ENCODE results near the gene DYRK1B. TPM values are rescaled to one million over a fixed set of nuclear protein-coding genes. Genes with fewer than 3 reads are reported as not detected.
"Not testable (repeated sequence)": the region's sequence is repeated elsewhere in the genome, so short reads cannot be mapped to it uniquely, and the experiment has no call there.

DYRK1B gene
- total RNA-seq, 6 experiments from 2014 or later, result 2.5 to 6.3 (median 4.4) TPM

DNA sequence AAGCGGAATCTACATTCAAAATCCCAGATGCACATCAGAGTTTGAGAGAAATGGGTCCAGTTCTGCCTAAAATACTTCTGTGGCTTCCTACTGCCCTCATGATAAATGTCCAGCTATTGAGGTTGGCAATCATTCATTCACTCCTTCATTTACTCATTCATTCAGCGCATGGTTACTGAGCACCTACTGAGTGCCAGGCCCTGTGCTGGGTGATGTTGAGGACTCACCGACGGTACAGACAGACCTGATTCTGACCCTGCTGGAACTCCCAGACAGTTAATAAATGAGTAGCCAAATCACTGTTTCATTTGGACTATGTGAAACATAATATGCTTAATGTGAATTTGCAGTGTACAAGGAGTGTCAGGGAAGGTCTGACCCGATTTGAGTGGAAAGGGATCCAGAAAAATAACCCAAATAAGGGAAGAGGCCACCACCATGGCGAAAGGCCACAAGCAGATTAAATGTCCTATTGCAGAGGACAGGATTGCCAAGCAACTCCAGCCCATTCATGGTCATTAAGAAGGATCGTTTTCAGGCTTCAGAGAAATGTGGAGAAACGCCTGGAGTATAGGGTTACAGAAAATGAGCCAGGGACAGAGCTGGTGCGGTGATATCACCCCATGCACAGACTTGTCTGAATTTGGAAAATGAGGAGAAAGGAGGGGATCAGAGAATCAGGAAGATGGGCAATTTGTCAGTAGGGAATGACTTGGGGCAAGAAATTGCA is 20.5 kb downstream of the DYRK1B start:
- Histone ChIP-seq H3K36me3 (peaks cover 0 to 3% (median 0%) of the 10 kb centered on the region in 4 donors), H3K9me3 (no peaks in the 10 kb centered on the region), H3K27ac (no peak overlapping the region), H3K27me3 (no peaks in the 10 kb centered on the region), H3K4me3 (no peak overlapping the region), H3K4me1 (no peaks in the 10 kb centered on the region)
- TF ChIP-seq POLR2A (IDR thresholded peaks at IDR 0.05), result no peak
- TF ChIP-seq, protein P1, sequence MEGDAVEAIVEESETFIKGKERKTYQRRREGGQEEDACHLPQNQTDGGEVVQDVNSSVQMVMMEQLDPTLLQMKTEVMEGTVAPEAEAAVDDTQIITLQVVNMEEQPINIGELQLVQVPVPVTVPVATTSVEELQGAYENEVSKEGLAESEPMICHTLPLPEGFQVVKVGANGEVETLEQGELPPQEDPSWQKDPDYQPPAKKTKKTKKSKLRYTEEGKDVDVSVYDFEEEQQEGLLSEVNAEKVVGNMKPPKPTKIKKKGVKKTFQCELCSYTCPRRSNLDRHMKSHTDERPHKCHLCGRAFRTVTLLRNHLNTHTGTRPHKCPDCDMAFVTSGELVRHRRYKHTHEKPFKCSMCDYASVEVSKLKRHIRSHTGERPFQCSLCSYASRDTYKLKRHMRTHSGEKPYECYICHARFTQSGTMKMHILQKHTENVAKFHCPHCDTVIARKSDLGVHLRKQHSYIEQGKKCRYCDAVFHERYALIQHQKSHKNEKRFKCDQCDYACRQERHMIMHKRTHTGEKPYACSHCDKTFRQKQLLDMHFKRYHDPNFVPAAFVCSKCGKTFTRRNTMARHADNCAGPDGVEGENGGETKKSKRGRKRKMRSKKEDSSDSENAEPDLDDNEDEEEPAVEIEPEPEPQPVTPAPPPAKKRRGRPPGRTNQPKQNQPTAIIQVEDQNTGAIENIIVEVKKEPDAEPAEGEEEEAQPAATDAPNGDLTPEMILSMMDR (IDR thresholded peaks at IDR 0.05), result no peak
- no peak for ATAC-seq
- 80% methylated on average over 8 of the region's 9 CpGs for WGBS (ENCODE audit: insufficient coverage, low coverage, low lambda C conversion rate, missing lambda C conversion rate)
- DNase-seq, result no peak
- intact Hi-C loops (cut with DNase I), result no loop called here

DNA sequence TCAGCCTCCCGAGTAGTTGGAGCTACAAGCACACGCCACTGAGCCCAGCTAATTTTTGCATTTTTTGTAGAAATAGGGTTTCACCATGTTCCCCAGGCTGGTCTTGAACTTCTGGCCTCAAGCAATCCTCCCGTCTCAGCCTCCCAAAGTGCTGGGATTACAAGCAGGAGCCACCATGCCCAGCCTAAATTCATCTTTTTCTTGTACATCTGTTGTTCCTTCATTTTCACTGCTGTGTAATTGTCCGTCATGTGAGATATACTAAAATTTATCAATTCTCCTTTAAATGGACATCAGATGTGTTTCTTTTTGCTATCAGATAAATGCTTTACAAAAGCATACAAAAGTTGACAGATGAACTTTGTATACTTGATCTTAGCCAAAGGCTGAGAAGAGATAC is 22.9 kb downstream of the DYRK1B start:
- Histone ChIP-seq H3K4me1 (no peaks in the 10 kb centered on the region), H3K36me3 (no peaks in the 10 kb centered on the region), H3K4me3 (no peak overlapping the region), H3K27me3 (no peaks in the 10 kb centered on the region), H3K9me3 (no peaks in the 10 kb centered on the region), H3K27ac (no peak overlapping the region)
- ATAC-seq, result no peak
- intact Hi-C loops (cut with DNase I), result no loop called here
- TF ChIP-seq, protein P1 (IDR thresholded peaks at IDR 0.05), result no peak
- 91% methylated on average over 3 of the region's 4 CpGs for WGBS (ENCODE audit: insufficient coverage, low coverage, low lambda C conversion rate, missing lambda C conversion rate)
- DNase-seq, result no peak

DNA sequence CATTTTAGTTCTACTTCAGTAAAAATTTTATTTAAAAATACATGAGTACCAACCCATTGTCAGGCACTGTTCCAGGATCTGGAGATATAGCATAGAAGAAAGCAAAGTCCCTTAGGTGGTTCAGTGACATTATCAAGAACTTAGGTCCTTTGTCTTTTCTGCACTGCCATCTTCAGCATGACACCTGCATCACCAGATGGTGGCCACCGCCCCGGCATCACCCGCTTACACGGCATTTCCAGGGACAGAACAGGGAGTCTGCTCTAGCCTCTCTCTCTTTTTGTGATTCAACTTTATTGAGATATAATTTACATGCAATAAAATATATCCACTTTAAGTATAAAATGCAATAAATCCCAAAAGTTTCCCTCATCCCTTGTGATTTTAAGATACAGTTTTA is 23.5 kb downstream of the DYRK1B start:
- TF ChIP-seq POLR2A (IDR thresholded peaks at IDR 0.05), result no peak
- H3K27me3 ChIP-seq, result no peaks in the 10 kb centered on the region
- H3K4me1 ChIP-seq, result no peaks in the 10 kb centered on the region
- ATAC-seq (no peak), DNase-seq (no peak)
- intact Hi-C loops (cut with DNase I), result no loop called here
- 78% methylated on average over 4 of the region's 4 CpGs for WGBS (ENCODE audit: insufficient coverage, low coverage, low lambda C conversion rate, missing lambda C conversion rate)
- H3K27ac ChIP-seq, result no peak overlapping the region
- H3K4me3 ChIP-seq, result no peak overlapping the region
- H3K36me3 ChIP-seq, result no peaks in the 10 kb centered on the region
- H3K9me3 ChIP-seq, result no peaks in the 10 kb centered on the region

DNA sequence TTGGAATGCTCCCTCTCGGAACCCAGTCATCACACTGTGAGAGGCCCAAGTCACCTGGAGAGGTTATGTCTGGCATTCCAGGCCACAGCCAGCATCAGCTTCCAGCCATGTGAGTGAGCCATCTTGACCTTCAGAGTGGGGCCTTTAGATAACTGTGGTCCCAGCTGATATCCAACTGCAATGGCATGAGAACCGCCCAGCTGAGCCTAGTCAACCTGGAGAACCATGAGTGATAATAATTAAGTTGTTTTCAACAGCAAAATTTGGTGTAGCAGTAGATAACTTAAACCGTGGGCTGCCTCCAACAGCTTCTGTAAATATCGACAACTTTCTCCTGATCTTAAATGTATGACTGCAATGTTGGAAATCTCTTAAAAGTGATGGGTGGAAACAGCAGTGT is 24.6 kb downstream of the DYRK1B start:
- no peaks in the 10 kb centered on the region for H3K4me1 ChIP-seq
- DNase-seq (no peak), ATAC-seq (no peak)
- intact Hi-C loops (cut with DNase I), result no loop called here
- TF ChIP-seq, protein P1 (IDR thresholded peaks at IDR 0.05), result no peak
- TF ChIP-seq POLR2A (IDR thresholded peaks at IDR 0.05), result no peak
- WGBS (ENCODE audit: insufficient coverage, low coverage, low lambda C conversion rate, missing lambda C conversion rate), result 76% methylated on average over 3 of the region's 4 CpGs
- no peak overlapping the region for H3K27ac ChIP-seq
- H3K36me3 ChIP-seq, result no peaks in the 10 kb centered on the region
- no peaks in the 10 kb centered on the region for H3K27me3 ChIP-seq
- no peaks in the 10 kb centered on the region for H3K9me3 ChIP-seq
- no peak overlapping the region for H3K4me3 ChIP-seq

DNA sequence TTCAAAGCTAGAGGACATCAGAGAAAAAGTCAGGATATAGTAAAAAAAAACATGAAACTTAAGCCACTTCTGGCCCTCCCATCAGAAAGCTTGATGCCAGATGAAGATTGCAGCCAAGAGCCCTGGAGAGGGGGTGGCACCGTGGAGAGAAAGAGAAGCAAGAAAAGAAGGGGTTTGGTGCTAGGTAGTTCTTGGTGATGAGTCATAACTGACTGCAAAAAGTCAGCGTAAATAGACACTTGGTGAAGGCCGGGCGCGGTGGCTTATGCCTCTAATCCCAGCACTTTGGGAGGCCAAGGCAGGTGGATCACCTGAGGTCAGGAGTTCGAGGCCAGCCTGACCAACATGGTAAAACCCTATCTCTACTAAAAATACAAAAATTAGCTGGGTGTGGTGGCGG is 25.3 kb downstream of the DYRK1B start:
- H3K36me3 ChIP-seq; H3K9me3 ChIP-seq; H3K27ac ChIP-seq; H3K4me1 ChIP-seq; intact Hi-C loops (cut with DNase I); H3K4me3 ChIP-seq; H3K27me3 ChIP-seq; ATAC-seq; DNase-seq: not testable (repeated sequence)
- 74% methylated on average over 4 of the region's 7 CpGs for WGBS (ENCODE audit: insufficient coverage, low coverage, low lambda C conversion rate, missing lambda C conversion rate)
